ENCODE measurements around the gene NT5C1A.

DNA sequence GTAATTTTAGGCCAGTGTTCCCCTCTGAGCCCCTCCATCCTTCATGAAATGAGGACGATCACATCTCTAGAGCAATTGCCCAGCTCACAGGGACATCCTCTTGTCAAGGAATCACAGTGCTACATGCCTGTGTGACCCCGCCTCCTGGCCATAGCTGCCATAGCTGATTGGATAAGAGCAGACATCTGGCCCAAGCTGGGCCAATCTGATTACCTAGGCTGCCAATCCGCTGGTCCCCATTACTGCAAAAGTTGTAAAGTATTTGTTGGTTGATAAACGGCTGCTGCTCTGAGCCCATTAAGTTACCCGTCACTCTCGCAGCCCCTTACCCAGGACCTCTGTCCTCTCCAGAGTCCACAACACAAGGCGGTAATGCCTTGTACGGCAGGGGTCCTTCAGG lies 8.3 kb downstream of the NT5C1A start:
- TF ChIP-seq, protein P1, sequence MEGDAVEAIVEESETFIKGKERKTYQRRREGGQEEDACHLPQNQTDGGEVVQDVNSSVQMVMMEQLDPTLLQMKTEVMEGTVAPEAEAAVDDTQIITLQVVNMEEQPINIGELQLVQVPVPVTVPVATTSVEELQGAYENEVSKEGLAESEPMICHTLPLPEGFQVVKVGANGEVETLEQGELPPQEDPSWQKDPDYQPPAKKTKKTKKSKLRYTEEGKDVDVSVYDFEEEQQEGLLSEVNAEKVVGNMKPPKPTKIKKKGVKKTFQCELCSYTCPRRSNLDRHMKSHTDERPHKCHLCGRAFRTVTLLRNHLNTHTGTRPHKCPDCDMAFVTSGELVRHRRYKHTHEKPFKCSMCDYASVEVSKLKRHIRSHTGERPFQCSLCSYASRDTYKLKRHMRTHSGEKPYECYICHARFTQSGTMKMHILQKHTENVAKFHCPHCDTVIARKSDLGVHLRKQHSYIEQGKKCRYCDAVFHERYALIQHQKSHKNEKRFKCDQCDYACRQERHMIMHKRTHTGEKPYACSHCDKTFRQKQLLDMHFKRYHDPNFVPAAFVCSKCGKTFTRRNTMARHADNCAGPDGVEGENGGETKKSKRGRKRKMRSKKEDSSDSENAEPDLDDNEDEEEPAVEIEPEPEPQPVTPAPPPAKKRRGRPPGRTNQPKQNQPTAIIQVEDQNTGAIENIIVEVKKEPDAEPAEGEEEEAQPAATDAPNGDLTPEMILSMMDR (IDR thresholded peaks at IDR 0.05): no peak
- TF ChIP-seq ZFX (IDR thresholded peaks at IDR 0.05; ENCODE audit: borderline replicate concordance): no peak

Measured in 22Rv1 (cell line).